A549 (cell line): ENCODE data around the gene DHX32. TPM values are rescaled to one million over a fixed set of nuclear protein-coding genes. Genes with fewer than 3 reads are reported as not detected.

Experiments
- ATAC-seq, 2 experiments: fragments of 200-7000 bp in 1 of 2; fragments of >200 bp in 1 of 2; cut with Nextera tagmentation in 1 of 2; cut with Tn5 transposase in 1 of 2; 3 replicates each; pipeline versions ENCODE4 v1.8.0 to v1.9.1; 2018 to 2020; ENCODE audit warnings: mild to moderate bottlenecking in 1 of 2, moderate library complexity in 1 of 2
- CTCF ChIA-PET: fragments of 300-600 bp; sonication (Branson Sonifier 250); formaldehyde crosslinking; extraction: SDS; loops from one replicate; lab custom pipeline; 2021; ENCODE audit warnings: antibody characterized with exemption, inconsistent platforms; lab: Yijun Ruan, JAX
- POLR2A ChIA-PET: fragments of 350-600 bp; formaldehyde crosslinking; extraction: SDS; loops from one replicate; lab custom pipeline; 2021; ENCODE audit warnings: antibody characterized with exemption, inconsistent platforms; lab: Yijun Ruan, JAX
- DNase-seq, 2 experiments: peaks; one replicate each; pipeline versions ENCODE4 v3.0.0 to v3.0.0-alpha.2; 2011 to 2016; ENCODE audit warnings: low read depth in 1 of 2, low spot score in 1 of 2
- FAIRE-seq: peaks from 2 replicates; lab custom pipeline; 2011; peaks lifted over from hg19 to GRCh38; lab: Jason Lieb, UNC
- H3K27ac ChIP-seq, 2 experiments: fragments of >200 bp; sonication (Bioruptor Twin); formaldehyde crosslinking; 3 replicates each; pipeline ENCODE4 v1.5.1; 2016 to 2017
- H3K4me1 ChIP-seq: fragments of >200 bp; sonication (Bioruptor Twin); formaldehyde crosslinking; 3 replicates; pipeline ENCODE4 v1.6.1; 2016
- H3K4me2 ChIP-seq: fragments of >200 bp; sonication (Bioruptor Twin); formaldehyde crosslinking; 3 replicates; pipeline ENCODE4 v1.6.1; 2016
- H3K4me3 ChIP-seq: fragments of >200 bp; sonication (Bioruptor Twin); formaldehyde crosslinking; 3 replicates; pipeline ENCODE4 v1.5.1; 2016
- H3K9me3 ChIP-seq: fragments of >200 bp; sonication (Bioruptor Twin); formaldehyde crosslinking; 3 replicates; pipeline ENCODE4 v1.6.1; 2016
- BHLHE40 ChIP-seq: IDR thresholded peaks from 2 replicates; pipeline ENCODE4 v1.6.1; 2012; ENCODE audit warnings: low read depth, low read length, inconsistent platforms
- CBX2 ChIP-seq: fragments of 200-600 bp; sonication (generic); IDR thresholded peaks from 2 replicates; pipeline ENCODE4 v1.6.1; 2016; ENCODE audit warnings: low read depth, mild to moderate bottlenecking, borderline replicate concordance
- CEBPB ChIP-seq, 2 experiments: fragments of >200 bp in 1 of 2; sonication (Bioruptor Twin) in 1 of 2; formaldehyde crosslinking in 1 of 2; IDR thresholded peaks; 2 replicates each; pipeline ENCODE4 v1.6.1; 2012 to 2016
- CHD2 ChIP-seq: fragments of 150-350 bp; IDR thresholded peaks from 2 replicates; pipeline ENCODE4 v1.6.1; 2014; ENCODE audit warnings: low read length; ENCODE audit not compliant: partially characterized antibody
- CHD4 ChIP-seq: fragments of 200-600 bp; sonication (generic); IDR thresholded peaks from 2 replicates; pipeline ENCODE4 v1.6.1; 2016; ENCODE audit warnings: antibody characterized with exemption, mild to moderate bottlenecking, borderline replicate concordance
- FOSB ChIP-seq: fragments of 250-450 bp; sonication (Bioruptor Pico); IDR thresholded peaks from 2 replicates; pipeline ENCODE4 v1.5.0; 2020; ENCODE audit warnings: mild to moderate bottlenecking, moderate library complexity
- FOSL2 ChIP-seq, 2 experiments: fragments of 450-650 bp in 1 of 2; fragments of >200 bp in 1 of 2; sonication (Bioruptor Twin) in 1 of 2; formaldehyde crosslinking; IDR thresholded peaks; 2 replicates each; pipeline versions ENCODE4 v1.5.0 to v1.6.1; 2016 to 2020; ENCODE audit warnings: mild to moderate bottlenecking in 1 of 2, moderate library complexity in 1 of 2
- GATA3 ChIP-seq: IDR thresholded peaks from 2 replicates; pipeline ENCODE4 v1.6.1; 2012; ENCODE audit warnings: borderline replicate concordance
- HDAC2 ChIP-seq: fragments of 200-600 bp; sonication (generic); IDR thresholded peaks from 2 replicates; pipeline ENCODE4 v1.6.1; 2016
- HOXA7 ChIP-seq: fragments of 250-450 bp; sonication (Bioruptor Pico); IDR thresholded peaks from 2 replicates; pipeline ENCODE4 v1.5.0; 2020; ENCODE audit warnings: mild to moderate bottlenecking, moderate library complexity
- HOXB13 ChIP-seq: fragments of 250-450 bp; sonication (Bioruptor Pico); IDR thresholded peaks from 2 replicates; pipeline ENCODE4 v1.5.0; 2020; ENCODE audit warnings: low read depth, mild to moderate bottlenecking, moderate library complexity
- JUN ChIP-seq, 2 experiments: fragments of >200 bp; sonication (Bioruptor Twin); formaldehyde crosslinking; IDR thresholded peaks; 2 replicates in 1 of 2; 3 replicates in 1 of 2; pipeline ENCODE4 v1.6.1; 2016 to 2017
- JUNB ChIP-seq: fragments of >200 bp; sonication (Bioruptor Twin); formaldehyde crosslinking; IDR thresholded peaks from 2 replicates; pipeline ENCODE4 v1.6.1; 2016
- MAFK ChIP-seq: fragments of 450-650 bp; IDR thresholded peaks from 2 replicates; pipeline ENCODE4 v1.6.1; 2014; ENCODE audit not compliant: partially characterized antibody
- NFE2L2 ChIP-seq: fragments of 150-350 bp; conservative IDR thresholded peaks from 2 replicates; pipeline ENCODE4 v1.6.1; 2014; ENCODE audit warnings: low read length
- TP53 ChIP-seq: fragments of 250-450 bp; sonication (Bioruptor Pico); IDR thresholded peaks from 2 replicates; pipeline ENCODE4 v1.5.0; 2021; ENCODE audit warnings: mild to moderate bottlenecking, moderate library complexity
- ZC3H11A ChIP-seq: fragments of 450-650 bp; IDR thresholded peaks from 2 replicates; pipeline ENCODE4 v1.6.1; 2014; ENCODE audit warnings: antibody characterized with exemption, mild to moderate bottlenecking
- WGBS: methylation state at CpG from one replicate; pipeline ENCODE4 v1.1.6; 2017; ENCODE audit errors: missing lambda C conversion rate; 5-methylcytosine and 5-hydroxymethylcytosine counted together
- polyA plus RNA-seq, 4 experiments: library from polyadenylated mRNA; depleted of rRNA in 3 of 4; stranded (reverse); fragments of >200 nt; fragmentation: RNase III in 1 of 4; extraction: RNeasy Plus Mini Kit Qiagen cat#74134 plus additional on column Dnase treatment in 1 of 4; gene quantifications; 2 replicates in 3 of 4; 3 replicates in 1 of 4; pipeline ENCODE4 v1.2.3, GENCODE V29; 2011 to 2017
- TF ChIP-seq, protein P1 (sequence below): fragments of >200 bp; sonication (Bioruptor Twin); formaldehyde crosslinking; IDR thresholded peaks from 3 replicates; pipeline ENCODE4 v1.5.1; 2016
- TF ChIP-seq, protein P2 (sequence below): fragments of 450-650 bp; IDR thresholded peaks from 2 replicates; pipeline ENCODE4 v1.6.1; 2014; ENCODE audit warnings: antibody characterized with exemption
- TF ChIP-seq, protein P3 (sequence below): fragments of 250-450 bp; sonication (Bioruptor Pico); IDR thresholded peaks from 2 replicates; pipeline ENCODE4 v1.5.0; 2021; ENCODE audit warnings: mild to moderate bottlenecking, moderate library complexity, borderline replicate concordance
- TF ChIP-seq, protein P4 (sequence below): IDR thresholded peaks from 2 replicates; pipeline ENCODE4 v1.6.1; 2012; ENCODE audit warnings: low read depth, borderline replicate concordance
- TF ChIP-seq, protein P5 (sequence below): fragments of >200 bp; sonication (Bioruptor Twin); formaldehyde crosslinking; IDR thresholded peaks from 2 replicates; pipeline ENCODE4 v1.6.1; 2016
- TF ChIP-seq, protein P6 (sequence below): fragments of >200 bp; sonication (Bioruptor Twin); formaldehyde crosslinking; IDR thresholded peaks from 3 replicates; pipeline ENCODE4 v1.6.1; 2016
- TF ChIP-seq, protein P7 (sequence below): fragments of 250-450 bp; sonication (Bioruptor Pico); IDR thresholded peaks from 2 replicates; pipeline ENCODE4 v1.5.0; 2020; ENCODE audit warnings: low read depth, mild to moderate bottlenecking, moderate library complexity
- TF ChIP-seq, protein P8 (sequence below): IDR thresholded peaks from 2 replicates; pipeline ENCODE4 v1.6.1; 2012

Gene DHX32
- polyA plus RNA-seq, 2 of the 4 experiments (the other 2 are of a cell fraction): 37.4 to 61.8 TPM

DNA sequence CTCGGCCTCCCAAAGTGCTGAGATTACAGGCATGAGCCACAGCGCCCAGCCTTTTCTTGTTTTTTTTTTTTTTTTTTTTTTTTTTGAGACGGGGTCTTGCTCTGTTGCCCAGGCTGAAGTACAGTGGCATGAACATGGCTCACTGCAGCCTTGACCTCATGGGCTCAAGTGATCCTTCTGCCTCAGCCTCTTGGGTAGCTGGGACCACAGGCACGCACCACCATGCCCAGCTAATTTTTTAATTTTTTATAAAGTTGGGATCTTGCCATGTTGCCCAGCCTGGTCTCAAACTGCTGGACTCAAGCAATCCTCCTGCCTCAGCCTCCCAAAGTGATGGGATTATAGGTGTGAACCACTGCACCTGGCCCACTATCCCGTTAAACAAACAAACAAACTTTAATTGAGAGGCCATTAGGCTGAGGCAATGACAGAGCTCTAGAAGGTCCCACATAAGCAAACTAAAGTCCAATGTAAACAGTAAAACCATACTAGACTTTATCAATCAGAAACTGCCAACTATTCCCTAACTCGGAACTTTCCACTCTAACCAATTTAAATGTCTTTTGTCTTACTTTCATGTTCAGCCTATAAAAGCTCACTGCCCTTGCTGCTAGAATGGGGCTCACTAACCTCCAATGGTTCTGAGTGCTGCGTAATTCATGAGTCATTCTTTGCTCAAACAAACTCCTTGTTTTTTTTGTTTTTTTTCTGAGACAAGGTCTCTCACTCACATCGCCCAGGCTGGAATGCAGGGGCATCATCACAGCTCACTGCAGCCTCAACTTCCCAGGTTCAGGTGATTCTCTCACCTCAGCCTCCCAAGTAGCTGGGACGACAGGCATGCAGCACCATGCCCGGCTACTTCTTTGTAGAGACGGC, 1.9 kb downstream of the DHX32 start:
- no peak overlapping the region for H3K4me3 ChIP-seq
- WGBS: 38% methylated on average over 11 of the region's 11 CpGs

DNA sequence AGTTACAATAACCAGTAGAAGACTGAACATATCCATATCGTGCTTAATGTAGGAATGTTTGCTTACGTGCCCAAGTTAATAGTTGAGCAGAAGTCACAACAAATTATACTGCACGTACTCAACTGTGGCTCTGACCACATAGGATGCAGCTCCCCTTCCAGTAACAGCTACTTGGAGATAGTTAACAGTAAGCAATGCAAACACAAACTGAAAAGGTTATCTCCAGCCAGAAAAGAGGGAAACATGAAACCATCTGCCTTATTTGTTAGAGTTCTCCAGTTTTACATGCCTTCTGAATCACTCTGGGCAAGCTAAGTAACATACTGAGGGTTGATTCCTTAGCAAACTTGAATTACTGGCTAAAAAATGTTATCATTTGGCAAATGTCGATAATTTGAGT, 9.8 kb downstream of the DHX32 start:
- ChIA-PET POLR2A (no interaction called here), CTCF (interaction anchor here (0.7 to 4.1 kb wide), 4 partner anchors 11 to 632 kb away, joined by 3 to 16 read pairs (median 3); no protein-coding TSS in a partner anchor)
- DNase-seq: no peak
- WGBS: 89% methylated on average over 4 of the region's 4 CpGs
- Histone ChIP-seq H3K9me3 (peaks cover 7% of the 10 kb centered on the region), H3K4me2 (no peak overlapping the region), H3K4me1 (0 out of 3 replicates have a peak, but pooled peaks cover 4% of the 10 kb centered on the region), H3K4me3 (no peak overlapping the region), H3K27ac (no peak overlapping the region)
- no peak for FAIRE-seq
- ATAC-seq: no peak
- TF ChIP-seq TP53 (no peak), HDAC2 (no peak), HOXB13 (CRISPR knock-in tag) (no peak), CEBPB (IDR thresholded peaks at IDR 0.05) (no peak), NFE2L2 (no peak), FOSL2 (IDR thresholded peaks at IDR 0.05) (no peak), FOSL2 (CRISPR knock-in tag; IDR thresholded peaks at IDR 0.05) (no peak), CBX2 (no peak), FOSB (no peak), ZC3H11A (no peak), HOXA7 (CRISPR knock-in tag) (no peak), BHLHE40 (no peak)
- TF ChIP-seq, protein P1, sequence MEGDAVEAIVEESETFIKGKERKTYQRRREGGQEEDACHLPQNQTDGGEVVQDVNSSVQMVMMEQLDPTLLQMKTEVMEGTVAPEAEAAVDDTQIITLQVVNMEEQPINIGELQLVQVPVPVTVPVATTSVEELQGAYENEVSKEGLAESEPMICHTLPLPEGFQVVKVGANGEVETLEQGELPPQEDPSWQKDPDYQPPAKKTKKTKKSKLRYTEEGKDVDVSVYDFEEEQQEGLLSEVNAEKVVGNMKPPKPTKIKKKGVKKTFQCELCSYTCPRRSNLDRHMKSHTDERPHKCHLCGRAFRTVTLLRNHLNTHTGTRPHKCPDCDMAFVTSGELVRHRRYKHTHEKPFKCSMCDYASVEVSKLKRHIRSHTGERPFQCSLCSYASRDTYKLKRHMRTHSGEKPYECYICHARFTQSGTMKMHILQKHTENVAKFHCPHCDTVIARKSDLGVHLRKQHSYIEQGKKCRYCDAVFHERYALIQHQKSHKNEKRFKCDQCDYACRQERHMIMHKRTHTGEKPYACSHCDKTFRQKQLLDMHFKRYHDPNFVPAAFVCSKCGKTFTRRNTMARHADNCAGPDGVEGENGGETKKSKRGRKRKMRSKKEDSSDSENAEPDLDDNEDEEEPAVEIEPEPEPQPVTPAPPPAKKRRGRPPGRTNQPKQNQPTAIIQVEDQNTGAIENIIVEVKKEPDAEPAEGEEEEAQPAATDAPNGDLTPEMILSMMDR: no peak
- TF ChIP-seq, protein P2, sequence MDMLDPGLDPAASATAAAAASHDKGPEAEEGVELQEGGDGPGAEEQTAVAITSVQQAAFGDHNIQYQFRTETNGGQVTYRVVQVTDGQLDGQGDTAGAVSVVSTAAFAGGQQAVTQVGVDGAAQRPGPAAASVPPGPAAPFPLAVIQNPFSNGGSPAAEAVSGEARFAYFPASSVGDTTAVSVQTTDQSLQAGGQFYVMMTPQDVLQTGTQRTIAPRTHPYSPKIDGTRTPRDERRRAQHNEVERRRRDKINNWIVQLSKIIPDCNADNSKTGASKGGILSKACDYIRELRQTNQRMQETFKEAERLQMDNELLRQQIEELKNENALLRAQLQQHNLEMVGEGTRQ: no peak
- TF ChIP-seq, protein P3, sequence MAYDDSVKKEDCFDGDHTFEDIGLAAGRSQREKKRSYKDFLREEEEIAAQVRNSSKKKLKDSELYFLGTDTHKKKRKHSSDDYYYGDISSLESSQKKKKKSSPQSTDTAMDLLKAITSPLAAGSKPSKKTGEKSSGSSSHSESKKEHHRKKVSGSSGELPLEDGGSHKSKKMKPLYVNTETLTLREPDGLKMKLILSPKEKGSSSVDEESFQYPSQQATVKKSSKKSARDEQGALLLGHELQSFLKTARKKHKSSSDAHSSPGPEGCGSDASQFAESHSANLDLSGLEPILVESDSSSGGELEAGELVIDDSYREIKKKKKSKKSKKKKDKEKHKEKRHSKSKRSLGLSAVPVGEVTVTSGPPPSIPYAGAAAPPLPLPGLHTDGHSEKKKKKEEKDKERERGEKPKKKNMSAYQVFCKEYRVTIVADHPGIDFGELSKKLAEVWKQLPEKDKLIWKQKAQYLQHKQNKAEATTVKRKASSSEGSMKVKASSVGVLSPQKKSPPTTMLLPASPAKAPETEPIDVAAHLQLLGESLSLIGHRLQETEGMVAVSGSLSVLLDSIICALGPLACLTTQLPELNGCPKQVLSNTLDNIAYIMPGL (CRISPR knock-in tag): no peak
- TF ChIP-seq, protein P4, sequence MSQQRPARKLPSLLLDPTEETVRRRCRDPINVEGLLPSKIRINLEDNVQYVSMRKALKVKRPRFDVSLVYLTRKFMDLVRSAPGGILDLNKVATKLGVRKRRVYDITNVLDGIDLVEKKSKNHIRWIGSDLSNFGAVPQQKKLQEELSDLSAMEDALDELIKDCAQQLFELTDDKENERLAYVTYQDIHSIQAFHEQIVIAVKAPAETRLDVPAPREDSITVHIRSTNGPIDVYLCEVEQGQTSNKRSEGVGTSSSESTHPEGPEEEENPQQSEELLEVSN: no peak
- TF ChIP-seq, protein P5, sequence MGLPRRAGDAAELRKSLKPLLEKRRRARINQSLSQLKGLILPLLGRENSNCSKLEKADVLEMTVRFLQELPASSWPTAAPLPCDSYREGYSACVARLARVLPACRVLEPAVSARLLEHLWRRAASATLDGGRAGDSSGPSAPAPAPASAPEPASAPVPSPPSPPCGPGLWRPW: no peak
- TF ChIP-seq, protein P6, sequence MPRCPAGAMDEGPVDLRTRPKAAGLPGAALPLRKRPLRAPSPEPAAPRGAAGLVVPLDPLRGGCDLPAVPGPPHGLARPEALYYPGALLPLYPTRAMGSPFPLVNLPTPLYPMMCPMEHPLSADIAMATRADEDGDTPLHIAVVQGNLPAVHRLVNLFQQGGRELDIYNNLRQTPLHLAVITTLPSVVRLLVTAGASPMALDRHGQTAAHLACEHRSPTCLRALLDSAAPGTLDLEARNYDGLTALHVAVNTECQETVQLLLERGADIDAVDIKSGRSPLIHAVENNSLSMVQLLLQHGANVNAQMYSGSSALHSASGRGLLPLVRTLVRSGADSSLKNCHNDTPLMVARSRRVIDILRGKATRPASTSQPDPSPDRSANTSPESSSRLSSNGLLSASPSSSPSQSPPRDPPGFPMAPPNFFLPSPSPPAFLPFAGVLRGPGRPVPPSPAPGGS: no peak

More for the DNA sequence above, 1.9 kb downstream of the DHX32 start:
- ChIA-PET POLR2A (interaction anchor here (0.8 to 1.1 kb wide), 2 partner anchors 24 to 160 kb away, joined by 3 to 4 read pairs; partner anchors contain the start of gene EDRF1), CTCF (interaction anchor here (0.6 to 3.9 kb wide), 4 partner anchors 10 to 1137 kb away, joined by 3 to 15 read pairs (median 3); no protein-coding TSS in a partner anchor)
- ATAC-seq (peak; percentile 97 to 98), FAIRE-seq (peak; percentile 99), DNase-seq (peak; percentile 75 to 86)
- Histone ChIP-seq H3K4me1 (peaks cover 42% of the 10 kb centered on the region), H3K9me3 (peaks cover 16% of the 10 kb centered on the region), H3K4me2 (peak overlapping the region; percentile 62), H3K27ac (peak overlapping the region; percentile 67 to 79; a peak in 5 of 6 replicates)
- TF ChIP-seq, protein P7, sequence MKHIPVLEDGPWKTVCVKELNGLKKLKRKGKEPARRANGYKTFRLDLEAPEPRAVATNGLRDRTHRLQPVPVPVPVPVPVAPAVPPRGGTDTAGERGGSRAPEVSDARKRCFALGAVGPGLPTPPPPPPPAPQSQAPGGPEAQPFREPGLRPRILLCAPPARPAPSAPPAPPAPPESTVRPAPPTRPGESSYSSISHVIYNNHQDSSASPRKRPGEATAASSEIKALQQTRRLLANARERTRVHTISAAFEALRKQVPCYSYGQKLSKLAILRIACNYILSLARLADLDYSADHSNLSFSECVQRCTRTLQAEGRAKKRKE (CRISPR knock-in tag): no peak
- TF ChIP-seq FOSB (no peak), JUN (IDR thresholded peaks at IDR 0.05) (peak in 1 of 2 experiments; percentile 45; a peak in 1 of 5 replicates), JUNB (peak; percentile 88), MAFK (peak; percentile 46), CEBPB (IDR thresholded peaks at IDR 0.05) (peak in 1 of 2 experiments; percentile 67; a peak in 2 of 4 replicates), GATA3 (peak; percentile 73; the same call in 1 of the 2 replicates), FOSL2 (IDR thresholded peaks at IDR 0.05) (peak; percentile 88), FOSL2 (CRISPR knock-in tag; IDR thresholded peaks at IDR 0.05) (peak; percentile 93), CHD2 (no peak), CHD4 (0 out of 2 replicates have a peak, but pooled peaks have one; percentile 60)
- TF ChIP-seq, protein P8, sequence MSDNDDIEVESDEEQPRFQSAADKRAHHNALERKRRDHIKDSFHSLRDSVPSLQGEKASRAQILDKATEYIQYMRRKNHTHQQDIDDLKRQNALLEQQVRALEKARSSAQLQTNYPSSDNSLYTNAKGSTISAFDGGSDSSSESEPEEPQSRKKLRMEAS: peak; percentile 37; the same call in 1 of the 2 replicates
